Muscle layer of duodenum (tissue), 2 donors: Measurements from ENCODE around the gene CDH23.

ENCODE experiments used
- H3K27ac ChIP-seq: one replicate; pipeline ENCODE4 v1.7.0; 2013; ENCODE audit warnings: mild to moderate bottlenecking, low read length
- H3K27me3 ChIP-seq: one replicate; pipeline ENCODE4 v1.7.0; 2013; ENCODE audit warnings: low read depth, mild to moderate bottlenecking, control low read depth, low read length
- H3K36me3 ChIP-seq, 2 donors: one replicate each; pipeline ENCODE4 v1.7.0; 2013; ENCODE audit warnings: low read length in 2 of 2, control low read depth in 1 of 2, mild to moderate bottlenecking in 1 of 2; ENCODE audit not compliant: insufficient read depth in 2 of 2, control insufficient read depth in 1 of 2
- H3K4me1 ChIP-seq, 2 donors: one replicate each; pipeline ENCODE4 v1.7.0; 2013; ENCODE audit warnings: low read length in 2 of 2, mild to moderate bottlenecking in 2 of 2, control low read depth in 1 of 2, moderate library complexity in 1 of 2; ENCODE audit not compliant: insufficient read depth in 2 of 2, control insufficient read depth in 1 of 2
- H3K4me3 ChIP-seq, 2 donors: one replicate each; pipeline ENCODE4 v1.7.0; 2013; ENCODE audit warnings: low read length in 2 of 2, low read depth in 1 of 2, mild to moderate bottlenecking in 1 of 2
- H3K9me3 ChIP-seq, 2 donors: one replicate each; pipeline ENCODE4 v1.7.0; 2013; ENCODE audit warnings: low read length in 2 of 2, control low read depth in 1 of 2, mild to moderate bottlenecking in 1 of 2; ENCODE audit not compliant: control insufficient read depth in 1 of 2
- donor health status: healthy.

Gene CDH23

DNA sequence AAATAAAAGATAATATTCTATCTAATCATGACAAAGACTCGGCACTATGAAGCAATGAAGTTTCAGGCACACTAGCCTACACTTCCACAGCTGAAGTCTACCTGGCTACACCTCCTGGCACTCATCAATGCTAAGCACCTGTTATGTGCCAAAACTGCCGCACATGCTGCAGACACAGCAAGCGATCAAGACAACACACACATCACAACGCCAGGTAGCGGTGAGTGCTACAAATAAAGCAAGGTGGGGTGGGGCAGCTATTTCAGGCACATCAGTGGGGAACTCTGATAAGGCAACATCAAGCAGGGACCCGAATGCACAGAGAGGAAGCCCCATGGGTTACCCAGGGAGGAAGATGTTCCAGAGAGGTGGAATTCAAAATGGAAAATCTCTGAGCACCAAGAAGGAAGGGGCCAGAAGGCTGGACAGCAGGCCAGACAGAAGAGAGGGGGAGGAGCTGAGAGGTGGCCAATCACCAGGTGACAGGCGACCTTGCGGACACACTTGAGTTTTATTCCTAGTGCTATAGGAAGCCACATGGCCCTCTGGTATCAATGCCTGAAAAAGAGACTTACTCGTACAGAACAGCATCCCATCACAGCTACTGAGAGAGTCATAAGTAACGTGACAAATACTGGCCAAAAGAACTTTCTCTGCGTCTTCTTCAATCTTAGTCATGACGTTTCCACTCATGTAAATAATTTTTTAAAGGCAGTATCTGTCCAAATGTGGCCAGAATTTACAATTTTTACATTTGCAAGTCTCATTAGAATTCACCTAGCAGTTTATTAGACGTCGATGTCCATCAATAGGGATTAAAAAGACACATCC is 446.4 kb downstream of the CDH23 start:
- Histone ChIP-seq H3K27ac (no peak overlapping the region), H3K27me3 (no peaks in the 10 kb centered on the region), H3K9me3 (no peaks in the 10 kb centered on the region), H3K4me1 (peaks cover 20 to 63% of the 10 kb centered on the region in 2 donors), H3K36me3 (peaks cover 0 to 4% of the 10 kb centered on the region in 2 donors), H3K4me3 (no peak overlapping the region)

DNA sequence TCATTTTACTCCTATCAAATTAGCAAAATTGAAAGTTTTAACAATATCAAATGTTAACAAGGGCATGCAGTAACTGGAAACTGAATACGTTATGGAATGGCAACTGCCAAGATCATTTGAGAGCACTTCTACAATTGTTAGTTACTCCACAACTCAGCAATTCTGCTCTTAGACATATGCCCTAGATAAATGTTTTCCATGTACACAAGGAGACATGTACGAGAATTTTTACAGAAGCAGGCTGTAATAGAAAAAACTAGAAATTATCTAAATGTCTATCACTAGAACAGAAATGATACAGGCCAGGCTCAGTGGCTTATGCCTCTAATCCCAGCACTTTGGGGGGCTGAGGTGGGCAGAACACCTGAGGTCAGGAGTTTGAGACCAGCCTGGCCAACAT is 447.4 kb downstream of the CDH23 start:
- peaks cover 14 to 63% of the 10 kb centered on the region in 2 donors for H3K4me1 ChIP-seq
- no peak overlapping the region for H3K4me3 ChIP-seq
- H3K27ac ChIP-seq: no peak overlapping the region
- H3K9me3 ChIP-seq: no peaks in the 10 kb centered on the region
- no peaks in the 10 kb centered on the region for H3K27me3 ChIP-seq
- H3K36me3 ChIP-seq: no peaks in the 10 kb centered on the region

DNA sequence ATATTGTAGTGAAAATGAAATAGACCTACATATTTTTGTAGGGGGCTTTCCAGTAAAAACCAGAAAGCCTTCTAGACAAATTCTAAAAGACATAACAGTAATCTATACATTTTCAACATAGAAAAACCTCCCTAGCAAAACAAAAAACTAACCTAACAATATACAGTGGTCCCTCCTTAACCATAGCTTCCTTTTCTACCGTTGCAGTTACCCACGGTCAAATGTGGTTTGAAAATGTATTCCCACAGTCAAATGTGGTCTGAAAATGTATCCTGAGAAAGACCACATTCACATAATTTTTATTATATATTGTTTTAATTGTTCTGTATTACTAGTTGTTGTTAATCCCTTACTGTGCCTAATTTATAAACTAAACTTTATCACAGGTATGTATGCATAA is 448.0 kb downstream of the CDH23 start:
- Histone ChIP-seq H3K9me3 (no peaks in the 10 kb centered on the region), H3K27ac (no peak overlapping the region), H3K4me1 (peaks cover 14 to 63% of the 10 kb centered on the region in 2 donors), H3K4me3 (no peak overlapping the region), H3K36me3 (no peaks in the 10 kb centered on the region), H3K27me3 (no peaks in the 10 kb centered on the region)

DNA sequence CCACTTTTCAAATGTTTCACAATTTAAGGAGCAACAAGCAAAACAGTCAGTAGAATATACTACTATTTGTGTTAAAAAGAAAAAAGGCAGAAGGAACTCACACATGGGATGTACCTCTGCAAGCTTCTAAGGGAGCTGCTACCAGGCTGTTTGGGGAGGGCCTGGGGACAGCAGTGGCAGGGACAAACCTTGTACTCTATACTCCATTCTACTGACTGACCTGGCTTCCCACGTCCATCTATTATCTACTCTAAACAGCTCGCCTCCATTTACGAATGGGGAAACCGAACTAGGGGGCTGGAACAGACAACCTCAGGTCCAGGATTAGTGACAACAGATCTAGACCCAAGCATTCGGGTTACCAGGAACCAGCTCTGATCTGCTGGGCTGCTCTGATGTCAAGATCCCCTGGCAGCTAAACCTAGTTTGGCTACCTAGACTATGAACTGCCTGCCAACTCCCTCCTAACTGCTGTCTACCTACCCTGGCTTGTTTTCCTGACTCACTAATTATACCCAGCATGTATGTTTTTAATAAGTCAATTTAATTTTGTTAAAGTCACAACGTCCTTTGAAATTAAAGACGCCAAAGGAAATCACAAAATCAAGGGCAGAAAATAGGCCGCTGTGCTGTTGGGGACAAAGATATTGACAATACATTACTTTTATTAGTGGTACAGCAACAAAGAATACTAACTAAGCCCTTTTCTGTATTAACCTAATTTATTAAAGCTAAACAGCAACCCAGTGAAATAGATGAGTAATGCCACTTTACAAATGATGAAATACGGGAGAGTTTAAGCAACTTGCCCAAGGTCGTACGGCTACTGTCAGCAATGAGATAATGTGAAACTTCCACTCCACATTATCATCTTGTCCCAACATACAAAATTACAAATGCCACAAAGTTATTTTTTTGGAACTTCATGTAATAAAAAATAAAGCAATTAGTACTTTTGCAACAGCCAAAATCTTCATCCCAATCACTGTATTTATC is 449.0 kb downstream of the CDH23 start:
- peaks cover 0 to under 1% of the 10 kb centered on the region in 2 donors for H3K36me3 ChIP-seq
- peaks cover 11 to 56% of the 10 kb centered on the region in 2 donors for H3K4me1 ChIP-seq
- no peak overlapping the region for H3K27ac ChIP-seq
- no peaks in the 10 kb centered on the region for H3K9me3 ChIP-seq
- no peaks in the 10 kb centered on the region for H3K27me3 ChIP-seq
- H3K4me3 ChIP-seq: no peak overlapping the region

DNA sequence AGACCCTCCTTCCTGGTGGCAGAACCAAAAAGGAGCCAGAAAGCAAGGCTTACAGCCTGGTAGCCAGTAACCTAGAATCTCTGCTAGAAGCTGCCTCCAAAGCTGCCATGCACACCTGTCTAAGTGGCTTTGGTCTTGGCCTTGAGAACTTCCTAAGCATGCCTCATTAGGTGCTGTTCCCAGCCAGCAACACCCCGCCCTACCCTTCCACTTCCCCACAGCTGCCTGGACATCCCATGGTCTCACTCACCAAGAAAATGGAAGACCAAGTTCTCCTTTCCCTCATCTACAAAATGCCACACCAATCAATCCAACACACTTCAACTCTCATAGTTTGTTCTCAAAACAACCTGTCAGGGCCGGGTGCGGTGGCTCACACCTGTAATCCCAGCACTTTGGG is 450.1 kb downstream of the CDH23 start:
- Histone ChIP-seq H3K36me3 (peaks cover 0 to 3% of the 10 kb centered on the region in 2 donors), H3K9me3 (no peaks in the 10 kb centered on the region), H3K4me1 (peaks cover 8 to 51% of the 10 kb centered on the region in 2 donors), H3K27me3 (no peaks in the 10 kb centered on the region), H3K27ac (no peak overlapping the region), H3K4me3 (no peak overlapping the region)

DNA sequence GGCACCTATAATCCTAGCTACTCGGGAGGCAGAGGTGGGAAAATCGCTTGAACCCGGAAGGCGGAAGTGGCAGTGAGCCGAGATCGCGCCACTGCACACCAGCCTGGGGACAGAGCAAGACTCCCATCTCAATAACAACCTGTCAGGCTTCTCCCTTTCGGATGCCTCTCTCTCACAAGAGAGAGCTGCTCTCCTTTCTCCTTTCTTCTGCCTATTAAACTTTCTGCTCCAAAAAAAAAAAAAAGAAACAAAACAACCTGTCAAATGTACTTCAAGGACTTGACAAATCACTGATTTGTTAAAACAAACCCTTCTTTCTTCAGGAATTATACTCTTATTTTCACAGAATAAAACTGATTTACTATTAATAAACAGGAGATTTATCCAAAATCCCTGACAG is 450.7 kb downstream of the CDH23 start:
- peak overlapping the region; percentile 72 for H3K27ac ChIP-seq
- H3K27me3 ChIP-seq: no peaks in the 10 kb centered on the region
- H3K9me3 ChIP-seq: no peaks in the 10 kb centered on the region
- H3K4me1 ChIP-seq: peaks cover 12 to 51% of the 10 kb centered on the region in 2 donors
- H3K36me3 ChIP-seq: peaks cover 0 to 3% of the 10 kb centered on the region in 2 donors
- no peak overlapping the region for H3K4me3 ChIP-seq

DNA sequence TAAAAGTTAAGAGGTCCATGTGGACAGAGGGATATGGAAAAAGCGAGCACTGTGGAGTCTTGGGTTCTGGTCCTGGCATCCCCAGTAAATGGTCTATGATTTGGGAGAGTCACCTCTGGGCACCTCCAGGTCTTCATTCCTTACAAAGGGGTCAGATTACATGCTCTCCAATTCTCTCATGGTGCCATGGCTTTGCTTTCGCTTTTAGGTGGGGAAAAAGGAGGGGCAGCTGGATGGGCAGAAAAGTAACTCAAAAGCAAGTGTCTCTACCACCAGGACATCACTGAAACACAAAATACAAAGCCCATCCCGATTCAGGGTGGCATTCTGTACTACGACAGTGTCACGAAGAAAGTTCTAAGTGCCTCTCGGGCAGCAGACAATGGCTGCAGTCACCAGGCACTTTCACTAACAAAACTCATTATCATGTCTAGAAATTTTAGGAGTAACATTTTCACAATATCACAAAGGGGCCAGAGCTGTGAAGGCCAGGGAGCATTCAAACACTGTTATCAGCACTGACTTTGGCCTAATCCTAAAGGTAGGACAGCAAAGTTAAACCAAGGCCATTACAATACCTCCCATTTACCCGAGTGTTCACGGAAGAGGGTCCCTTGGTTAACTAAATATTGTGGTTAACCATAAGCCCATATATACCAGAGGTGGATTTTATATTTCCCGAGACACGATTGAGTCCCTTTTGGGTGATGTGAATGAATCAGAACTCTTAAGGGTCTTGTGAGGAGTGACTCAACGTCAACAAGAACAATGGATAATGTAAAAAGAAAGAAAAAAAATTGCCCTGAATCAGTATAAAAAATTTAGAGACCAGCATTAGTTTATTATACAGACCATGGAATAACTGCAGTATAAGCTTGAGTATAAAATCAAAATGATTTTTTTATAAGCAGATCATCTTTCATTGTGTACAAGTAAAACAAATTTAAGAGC is 451.9 kb downstream of the CDH23 start:
- H3K4me3 ChIP-seq: peak overlapping the region; percentile 95
- peak overlapping the region; percentile 72 for H3K27ac ChIP-seq
- H3K4me1 ChIP-seq: peaks cover 12 to 43% of the 10 kb centered on the region in 2 donors
- H3K9me3 ChIP-seq: no peaks in the 10 kb centered on the region
- H3K36me3 ChIP-seq: peaks cover 0 to 3% of the 10 kb centered on the region in 2 donors
- no peaks in the 10 kb centered on the region for H3K27me3 ChIP-seq

DNA sequence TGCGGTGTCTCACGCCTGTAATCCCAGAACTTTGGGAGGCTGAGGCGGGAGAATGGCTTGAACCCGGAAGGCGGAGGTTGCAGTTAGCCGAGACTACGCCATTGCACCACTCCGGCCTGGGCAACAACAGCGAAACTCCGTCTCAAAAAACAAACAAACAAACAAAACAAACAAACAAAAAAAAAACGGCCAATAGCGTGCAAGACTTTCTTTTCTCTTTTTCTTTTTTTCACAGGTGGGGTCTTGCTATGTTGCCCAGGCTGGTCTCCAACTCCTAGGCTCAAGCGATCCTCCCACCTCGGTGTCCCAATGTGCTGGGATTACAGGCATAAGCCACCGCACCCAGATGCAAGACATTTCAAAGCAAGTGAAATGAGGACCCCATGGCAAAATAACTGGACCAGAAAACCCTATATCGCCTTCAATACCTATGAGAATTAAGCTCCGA is 452.8 kb downstream of the CDH23 start:
- Histone ChIP-seq H3K4me3 (peak overlapping the region; percentile 95), H3K27me3 (no peaks in the 10 kb centered on the region), H3K27ac (peak overlapping the region; percentile 14), H3K36me3 (peaks cover 0 to 3% of the 10 kb centered on the region in 2 donors), H3K9me3 (no peaks in the 10 kb centered on the region), H3K4me1 (peaks cover 12 to 37% of the 10 kb centered on the region in 2 donors)

DNA sequence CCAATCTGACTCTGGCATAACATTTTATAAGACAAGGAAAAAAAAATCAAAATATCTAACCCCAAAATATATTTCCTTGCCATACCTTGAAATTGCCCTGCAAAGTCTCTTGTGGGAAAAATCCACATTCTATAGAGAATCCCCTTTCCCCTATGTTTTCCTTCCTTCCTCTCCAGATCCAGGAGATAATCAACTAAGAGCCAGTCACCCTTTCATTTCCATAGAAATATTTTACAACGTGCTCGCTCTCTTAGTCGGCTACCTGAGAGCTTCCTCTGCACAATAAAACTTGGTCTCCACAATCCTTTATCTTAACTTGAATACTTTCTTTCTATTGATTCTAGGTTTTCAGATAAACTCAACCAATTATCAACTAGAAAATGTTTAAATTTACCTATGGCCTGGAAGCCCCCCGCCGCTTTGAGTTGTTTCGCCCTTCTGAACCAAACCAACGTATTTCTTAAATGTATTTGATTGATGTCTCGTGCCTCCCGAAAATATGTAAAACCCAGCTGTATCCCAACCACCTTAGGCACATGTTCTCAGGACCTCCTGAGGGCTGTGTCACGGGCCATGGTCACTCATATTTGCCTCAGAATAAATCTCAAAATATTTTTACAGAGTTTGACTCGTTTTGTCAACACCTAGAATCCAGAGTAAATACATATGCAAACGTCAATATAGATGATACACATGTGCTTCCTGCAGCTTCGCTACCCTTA is 453.5 kb downstream of the CDH23 start:
- Histone ChIP-seq H3K27me3 (no peaks in the 10 kb centered on the region), H3K4me3 (peak overlapping the region; percentile 95), H3K9me3 (no peaks in the 10 kb centered on the region), H3K27ac (peak overlapping the region; percentile 92), H3K36me3 (peaks cover 0 to 3% of the 10 kb centered on the region in 2 donors), H3K4me1 (peaks cover 12 to 37% of the 10 kb centered on the region in 2 donors)
